ENCODE measurements around the gene C4BPA. TPM values are rescaled to one million over a fixed set of nuclear protein-coding genes. Genes with fewer than 3 reads are reported as not detected.

C4BPA gene
- total and polyA plus RNA-seq, 5 experiments from 2014 or later: not detected

- Mint-ChIP-seq H3K36me3 (peaks cover 1 to 36% (median 5%) of the 10 kb centered on the region in 3 donors), H3K9me3 (no peaks in the 10 kb centered on the region), H3K4me1 (peaks cover 18 to 44% (median 40%) of the 10 kb centered on the region in 4 donors), H3K27ac (peak overlapping the region in 1 of 10 donors; percentile 62), H3K27me3 (no peaks in the 10 kb centered on the region), H3K4me3 (no peak overlapping the region)
- DNase-seq (no peak), ATAC-seq (no peak)
- POLR2A ChIA-PET: no interaction called here
These were observed 36.4 kb upstream of the C4BPA start for GRCh38 chr1:207067665-207068064.

- ATAC-seq: peak; percentile 27 to 47
- H3K27me3 Mint-ChIP-seq: no peaks in the 10 kb centered on the region
- peak overlapping the region in 6 of 10 donors; percentile 4 to 65 (median 30) for H3K4me3 Mint-ChIP-seq
- POLR2A ChIA-PET: interaction anchor here (1.1 kb wide), 1 partner anchor 16 kb away, joined by 4 read pairs; the partner anchor contains the start of gene PFKFB2
- peaks cover 20 to 46% (median 42%) of the 10 kb centered on the region in 4 donors for H3K4me1 Mint-ChIP-seq
- DNase-seq: no peak
- peaks cover 0 to 22% (median 5%) of the 10 kb centered on the region in 3 donors for H3K36me3 Mint-ChIP-seq
- H3K27ac Mint-ChIP-seq: peak overlapping the region; percentile 28 to 91 (median 71)
- no peaks in the 10 kb centered on the region for H3K9me3 Mint-ChIP-seq
These were observed 35.0 kb upstream of the C4BPA start for GRCh38 chr1:207069061-207069460.

- DNase-seq (no peak), ATAC-seq (peak in 1 of 2 donors; percentile 28)
- Mint-ChIP-seq H3K4me3 (peak overlapping the region in 6 of 10 donors; percentile 31 to 78 (median 56)), H3K27ac (peak overlapping the region; percentile 18 to 95 (median 86)), H3K36me3 (peaks cover 0 to 15% (median 5%) of the 10 kb centered on the region in 3 donors), H3K27me3 (no peaks in the 10 kb centered on the region), H3K4me1 (peaks cover 20 to 46% (median 42%) of the 10 kb centered on the region in 4 donors), H3K9me3 (no peaks in the 10 kb centered on the region)
- POLR2A ChIA-PET: interaction anchor here (0.9 to 1.4 kb wide), 2 partner anchors 20 to 251 kb away, joined by 3 to 5 read pairs; partner anchors contain the start of genes CD55 and YOD1
These were observed 34.1 kb upstream of the C4BPA start for GRCh38 chr1:207069858-207070506.

- ATAC-seq: peak; percentile 37 to 42
These were observed 33.2 kb upstream of the C4BPA start for GRCh38 chr1:207070811-207071210.

DNA sequence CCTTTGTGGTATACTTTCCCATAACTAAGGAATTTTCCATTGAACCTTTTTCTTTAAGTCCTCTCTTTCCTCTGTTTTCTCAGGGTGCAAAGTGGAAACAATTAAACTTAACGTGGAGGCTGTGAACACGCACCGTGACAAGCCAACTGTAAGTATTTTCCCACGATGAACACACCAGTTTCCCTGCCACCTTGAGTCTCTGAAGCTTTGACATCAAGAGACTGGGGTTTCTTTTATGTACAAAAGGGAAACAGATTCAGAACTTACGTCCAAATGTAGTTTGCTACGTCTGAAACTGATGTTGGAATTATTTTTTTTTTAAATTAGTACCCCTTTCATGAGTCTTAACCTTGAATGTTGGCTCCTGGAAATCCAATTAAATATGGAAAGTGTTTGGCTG, 32.6 kb upstream of the C4BPA start:
- POLR2A ChIA-PET: interaction anchor here (0.9 to 2.0 kb wide), 5 partner anchors 11 to 212 kb away, joined by 3 to 14 read pairs (median 4); partner anchors contain the start of genes PFKFB2 and YOD1
- ATAC-seq: peak; percentile 81 to 88

More at GRCh38 chr1:207070811-207071210, 33.2 kb upstream of the C4BPA start:
- POLR2A ChIA-PET: interaction anchor here (0.9 to 2.0 kb wide), 5 partner anchors 16 to 251 kb away, joined by 3 to 14 read pairs (median 4); partner anchors contain the start of genes CD55, PFKFB2 and YOD1
- H3K36me3 Mint-ChIP-seq: peaks cover 0 to 9% (median 5%) of the 10 kb centered on the region in 3 donors
- H3K9me3 Mint-ChIP-seq: no peaks in the 10 kb centered on the region
- H3K4me1 Mint-ChIP-seq: peaks cover 20 to 46% (median 42%) of the 10 kb centered on the region in 4 donors
- H3K27me3 Mint-ChIP-seq: no peaks in the 10 kb centered on the region
- peak overlapping the region; percentile 48 to 79 (median 64) for H3K4me3 Mint-ChIP-seq
- DNase-seq: peak in 2 of 10 donors; percentile 15 to 27
- peak overlapping the region; percentile 72 to 95 (median 90) for H3K27ac Mint-ChIP-seq

DNA sequence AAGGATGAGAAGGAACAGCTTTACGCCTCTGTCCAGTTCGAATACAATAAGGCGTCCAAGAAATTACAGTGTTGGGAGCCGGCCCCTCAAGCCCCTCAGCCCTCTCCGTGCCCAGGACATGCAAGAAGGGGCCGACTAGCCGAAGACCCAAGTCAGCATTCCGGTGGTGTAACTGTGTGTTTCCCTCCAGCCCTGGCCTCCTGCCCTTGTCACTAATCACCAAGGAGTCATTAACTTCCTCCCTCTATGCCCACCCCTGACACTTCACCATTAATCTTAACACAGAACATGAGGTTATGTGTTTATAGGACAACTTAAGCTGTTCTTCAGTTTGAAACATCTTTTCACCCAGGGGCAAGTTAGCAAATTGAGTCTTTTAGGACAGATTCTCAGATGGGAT, 31.8 kb upstream of the C4BPA start:
- ATAC-seq (no peak), DNase-seq (no peak)
- peak overlapping the region in 3 of 10 donors; percentile 49 to 78 (median 77) for H3K4me3 Mint-ChIP-seq
- peaks cover 20 to 46% (median 42%) of the 10 kb centered on the region in 4 donors for H3K4me1 Mint-ChIP-seq
- POLR2A ChIA-PET: interaction anchor here (0.9 to 2.0 kb wide), 2 partner anchors 12 to 19 kb away, joined by 3 to 14 read pairs; partner anchors contain the start of gene PFKFB2
- no peaks in the 10 kb centered on the region for H3K27me3 Mint-ChIP-seq
- H3K9me3 Mint-ChIP-seq: no peaks in the 10 kb centered on the region
- peak overlapping the region in 7 of 10 donors; percentile 72 to 95 (median 91) for H3K27ac Mint-ChIP-seq
- peaks cover 0 to 7% (median 2%) of the 10 kb centered on the region in 3 donors for H3K36me3 Mint-ChIP-seq

More for the DNA sequence above, 32.6 kb upstream of the C4BPA start:
- Mint-ChIP-seq H3K4me1 (peaks cover 20 to 46% (median 42%) of the 10 kb centered on the region in 4 donors), H3K4me3 (peak overlapping the region; percentile 48 to 79 (median 64)), H3K27me3 (no peaks in the 10 kb centered on the region), H3K27ac (peak overlapping the region; percentile 72 to 95 (median 90)), H3K36me3 (peaks cover 0 to 7% (median 5%) of the 10 kb centered on the region in 3 donors), H3K9me3 (no peaks in the 10 kb centered on the region)
- DNase-seq: peak in 7 of 10 donors; percentile 26 to 75 (median 44)

- no peaks in the 10 kb centered on the region for H3K9me3 Mint-ChIP-seq
- POLR2A ChIA-PET: no interaction called here
- no peaks in the 10 kb centered on the region for H3K36me3 Mint-ChIP-seq
- no peak overlapping the region for H3K4me3 Mint-ChIP-seq
- peaks cover 16 to 41% (median 39%) of the 10 kb centered on the region in 4 donors for H3K4me1 Mint-ChIP-seq
- peak overlapping the region in 2 of 10 donors; percentile 27 to 31 for H3K27ac Mint-ChIP-seq
- H3K27me3 Mint-ChIP-seq: no peaks in the 10 kb centered on the region
- DNase-seq (no peak), ATAC-seq (no peak)
These were observed 29.9 kb upstream of the C4BPA start for GRCh38 chr1:207073906-207074820.

GRCh38 chr1:207076181-207076955, 27.7 kb upstream of the C4BPA start:
- Mint-ChIP-seq H3K27me3 (no peaks in the 10 kb centered on the region), H3K27ac (peak overlapping the region in 2 of 10 donors; percentile 10 to 33), H3K9me3 (no peaks in the 10 kb centered on the region), H3K4me3 (no peak overlapping the region), H3K4me1 (peaks cover 4 to 19% (median 17%) of the 10 kb centered on the region in 4 donors), H3K36me3 (no peaks in the 10 kb centered on the region)
- ATAC-seq (no peak), DNase-seq (no peak)
- POLR2A ChIA-PET: interaction anchor here (1.1 kb wide), 1 partner anchor 23 kb away, joined by 3 read pairs; the partner anchor contains the start of gene PFKFB2

DNA sequence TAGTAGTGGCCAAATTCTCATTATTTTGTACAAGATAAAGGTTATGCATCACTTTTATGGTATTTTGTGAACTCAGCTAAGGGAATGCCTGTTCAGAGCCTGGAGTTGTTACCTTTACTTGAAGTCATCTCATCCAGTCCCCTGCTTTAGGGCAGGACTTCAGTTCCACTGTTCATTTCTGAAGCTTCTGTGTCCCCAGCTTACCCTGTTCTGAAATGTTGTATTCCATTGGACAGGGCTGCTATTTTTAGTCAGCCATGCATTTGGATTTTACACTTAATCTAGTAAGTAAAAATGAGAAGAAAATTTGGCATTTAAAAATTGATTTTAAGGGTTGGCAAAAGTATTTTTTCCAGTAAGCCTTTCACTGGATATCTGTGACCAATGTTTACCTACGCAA, 27.0 kb upstream of the C4BPA start:
- Mint-ChIP-seq H3K4me1 (peaks cover 4 to 13% (median 11%) of the 10 kb centered on the region in 4 donors), H3K27me3 (no peaks in the 10 kb centered on the region), H3K4me3 (no peak overlapping the region), H3K27ac (no peak overlapping the region), H3K9me3 (no peaks in the 10 kb centered on the region), H3K36me3 (no peaks in the 10 kb centered on the region)
- DNase-seq (no peak), ATAC-seq (no peak)
- POLR2A ChIA-PET: no interaction called here

DNA sequence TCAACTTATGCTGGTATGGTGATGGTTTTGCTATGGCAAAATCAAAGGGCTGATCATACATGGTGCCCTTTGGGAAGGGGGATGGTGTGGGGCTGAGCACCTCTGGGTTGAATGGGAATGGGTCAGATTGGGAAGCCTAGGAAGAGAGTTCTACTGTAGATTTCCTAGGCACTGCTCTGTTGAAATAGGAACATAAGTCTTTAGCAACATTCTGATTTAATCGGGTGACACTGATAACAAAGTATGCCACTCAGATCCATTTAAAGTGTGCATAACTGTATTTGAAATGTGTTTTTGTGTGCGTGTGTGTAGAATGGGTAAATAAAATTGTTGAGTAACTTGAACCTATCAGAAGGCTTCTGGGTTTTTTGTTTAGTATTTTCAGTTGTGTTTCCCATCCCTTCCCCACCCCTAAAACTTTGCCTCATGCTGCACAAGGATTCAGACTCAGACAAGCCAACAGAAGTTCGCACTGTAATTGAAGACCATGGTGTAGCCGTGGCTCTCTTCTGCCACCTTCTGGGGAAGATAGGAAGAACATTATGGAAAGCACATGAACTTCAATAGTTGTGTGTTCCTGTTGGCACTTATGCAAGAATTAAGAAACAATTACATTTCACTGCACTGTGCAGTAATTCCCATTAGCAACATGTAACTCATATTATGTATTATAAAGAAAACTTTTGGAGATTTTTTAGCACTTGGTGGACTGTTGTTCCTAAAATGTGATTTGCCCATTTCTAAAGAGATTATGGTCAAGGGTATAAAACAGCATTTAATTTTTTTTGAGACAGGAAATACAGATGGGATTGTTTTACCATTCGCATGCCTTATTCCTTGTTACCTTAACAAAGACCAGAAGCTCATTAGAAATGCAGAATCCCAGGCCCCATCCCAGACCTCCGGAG, 26.3 kb upstream of the C4BPA start:
- H3K27me3 Mint-ChIP-seq: no peaks in the 10 kb centered on the region
- DNase-seq: peak; percentile 26 to 84 (median 71)
- peak; percentile 93 to 97 for ATAC-seq
- H3K9me3 Mint-ChIP-seq: no peaks in the 10 kb centered on the region
- no peak overlapping the region for H3K4me3 Mint-ChIP-seq
- POLR2A ChIA-PET: no interaction called here
- H3K4me1 Mint-ChIP-seq: peaks cover 2 to 6% (median 4%) of the 10 kb centered on the region in 4 donors
- no peaks in the 10 kb centered on the region for H3K36me3 Mint-ChIP-seq
- H3K27ac Mint-ChIP-seq: peak overlapping the region in 2 of 10 donors; percentile 17 to 49
